CD4-positive, alpha-beta T cell (primary cell): ENCODE results near the gene HCFC1R1. TPM values are rescaled to one million over a fixed set of nuclear protein-coding genes. Genes with fewer than 3 reads are reported as not detected.

Experiments
- ATAC-seq: fragments of 200-7000 bp; cut with Tn5 transposase; one replicate; pipeline ENCODE4 v1.10.0; 2022; ENCODE audit warnings: mild to moderate bottlenecking; ENCODE audit not compliant: poor library complexity
- CTCF ChIA-PET: fragments of 350-600 bp; sonication (Branson Sonifier 250); formaldehyde crosslinking; loops from one replicate; lab custom pipeline; 2021; ENCODE audit warnings: antibody characterized with exemption, inconsistent platforms; lab: Charles Lee
- POLR2A ChIA-PET: fragments of 350-600 bp; sonication (Branson Sonifier 250); formaldehyde crosslinking; loops from one replicate; lab custom pipeline; 2021; ENCODE audit warnings: antibody characterized with exemption, inconsistent platforms; lab: Charles Lee
- DNase-seq, 14 experiments: peaks; one replicate each; pipeline ENCODE4 v3.0.0-alpha.2; 2013 to 2020; ENCODE audit warnings: mixed read lengths in 2 of 14
- H3K27ac ChIP-seq, 2 donors: one replicate each; pipeline versions ENCODE4 v1.5.1 to v1.7.0; 2013; ENCODE audit warnings: low read length in 2 of 2, low read depth in 1 of 2, mild to moderate bottlenecking in 1 of 2
- H3K27me3 ChIP-seq, 2 experiments: 1 replicate in 1 of 2; 2 replicates in 1 of 2; pipeline versions ENCODE4 v1.6.1 to v1.7.0; 2013; ENCODE audit warnings: low read length in 2 of 2, control low read depth in 1 of 2, mild to moderate bottlenecking in 1 of 2, moderate library complexity in 1 of 2; ENCODE audit not compliant: insufficient read depth in 2 of 2, control insufficient read depth in 1 of 2
- H3K36me3 ChIP-seq: one replicate; pipeline ENCODE4 v1.6.1; 2013; ENCODE audit warnings: low read length, control low read depth; ENCODE audit not compliant: insufficient read depth
- H3K4me1 ChIP-seq: one replicate; pipeline ENCODE4 v1.6.1; 2013; ENCODE audit warnings: low read length, control low read depth; ENCODE audit not compliant: insufficient read depth
- H3K4me3 ChIP-seq: one replicate; pipeline ENCODE4 v1.5.1; 2013; ENCODE audit warnings: mild to moderate bottlenecking, low read length, moderate library complexity
- H3K9me3 ChIP-seq, 2 experiments: 1 replicate in 1 of 2; 2 replicates in 1 of 2; pipeline versions ENCODE4 v1.6.1 to v1.7.0; 2013; ENCODE audit warnings: low read length in 2 of 2, mild to moderate bottlenecking in 2 of 2, control low read depth in 1 of 2, moderate library complexity in 1 of 2; ENCODE audit not compliant: control insufficient read depth in 1 of 2, insufficient read depth in 1 of 2
- H3K27ac Mint-ChIP-seq: one replicate; pipeline ENCODE4 v1.8.0; 2020; ENCODE audit warnings: mixed read lengths
- H3K27me3 Mint-ChIP-seq: one replicate; pipeline ENCODE4 v1.8.0; 2021; ENCODE audit warnings: mixed read lengths
- H3K36me3 Mint-ChIP-seq: one replicate; pipeline ENCODE4 v1.8.0; 2021; ENCODE audit warnings: low read depth, mixed read lengths
- H3K4me1 Mint-ChIP-seq: one replicate; pipeline ENCODE4 v1.8.0; 2021; ENCODE audit warnings: low read depth, mixed read lengths
- H3K4me3 Mint-ChIP-seq: one replicate; pipeline ENCODE4 v1.8.0; 2020; ENCODE audit warnings: mild to moderate bottlenecking, mixed read lengths
- H3K9me3 Mint-ChIP-seq: one replicate; pipeline ENCODE4 v1.8.0; 2020; ENCODE audit warnings: mixed read lengths
- CTCF ChIP-seq: fragments of 200-600 bp; IDR thresholded peaks from one replicate; pipeline ENCODE4 v1.8.0; 2022; ENCODE audit warnings: antibody characterized with exemption, mild to moderate bottlenecking
- intact Hi-C, 2 experiments: fragments of 100-400 bp; cut with DNase I in 1 of 2; cut with micrococcal nuclease in 1 of 2; formaldehyde crosslinking; loops; one replicate each; pipeline versions ENCODE4 v1.15.1 to v1.9.0; 2023 to 2025; cut with DNase I, micrococcal nuclease
- total RNA-seq, 174 experiments: library from RNA in 2 of 174; stranded (reverse) in 2 of 174; gene quantifications; one replicate each; pipeline ENCODE4 v1.2.3 and lab custom pipeline; 2021 to 2026

The HCFC1R1 gene
- total RNA-seq, 2 experiments from 2014 or later, result 8.9 to 11.0 TPM

DNA sequence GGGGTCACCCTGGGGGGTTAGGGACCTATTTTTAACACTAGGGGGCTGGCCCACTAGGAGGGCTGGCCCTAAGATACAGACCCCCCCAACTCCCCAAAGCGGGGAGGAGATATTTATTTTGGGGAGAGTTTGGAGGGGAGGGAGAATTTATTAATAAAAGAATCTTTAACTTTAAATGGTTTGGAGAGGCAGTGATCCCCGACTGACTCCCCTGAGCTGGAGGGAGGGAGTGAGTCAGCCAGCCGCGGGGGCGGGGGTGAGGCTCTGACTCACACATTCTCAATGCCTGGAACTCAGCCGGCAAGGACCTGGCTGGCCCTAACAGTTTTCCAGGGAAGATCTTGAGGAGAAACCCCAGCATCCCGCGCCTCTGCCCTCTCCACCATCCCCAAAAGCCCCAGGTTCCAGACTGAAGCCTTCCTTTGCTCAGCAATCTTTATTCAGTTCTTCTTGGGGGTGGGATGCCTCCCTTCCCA is 1.5 kb downstream of the HCFC1R1 start:
- ATAC-seq (peak; percentile 18), DNase-seq (peak in 13 of 14 experiments; percentile 64 to 90 (median 81))
- no peak for TF ChIP-seq CTCF
- ChIA-PET POLR2A (interaction anchor here (0.7 to 3.3 kb wide), 9 partner anchors 8 to 379 kb away, joined by 3 to 24 read pairs (median 5); partner anchors contain the start of genes ZNF174 and ZSCAN32), CTCF (interaction anchor here (1.4 to 5.4 kb wide), 7 partner anchors 9 to 107 kb away, joined by 3 to 38 read pairs (median 6); no protein-coding TSS in a partner anchor)
- H3K9me3 ChIP-seq, result no peaks in the 10 kb centered on the region
- H3K27ac ChIP-seq, result peak overlapping the region; percentile 35 to 80
- H3K4me1 Mint-ChIP-seq, result peaks cover 49% of the 10 kb centered on the region
- peak overlapping the region; percentile 66 for H3K4me3 Mint-ChIP-seq
- peaks cover 2 to 3% of the 10 kb centered on the region in 2 experiments for H3K27me3 ChIP-seq
- peaks cover 19% of the 10 kb centered on the region for H3K36me3 Mint-ChIP-seq
- intact Hi-C loops, result loop anchor here in 1 of 2 experiments (10.0 kb wide), 1 partner anchor 433 kb away; no protein-coding TSS in a partner anchor
- H3K27ac Mint-ChIP-seq, result peak overlapping the region; percentile 78
- peaks cover 77% of the 10 kb centered on the region for H3K4me1 ChIP-seq
- no peaks in the 10 kb centered on the region for H3K27me3 Mint-ChIP-seq
- no peaks in the 10 kb centered on the region for H3K9me3 Mint-ChIP-seq
- peaks cover 17% of the 10 kb centered on the region for H3K36me3 ChIP-seq
- no peak overlapping the region for H3K4me3 ChIP-seq

- Mint-ChIP-seq H3K4me3 (peak overlapping the region; percentile 66), H3K9me3 (no peaks in the 10 kb centered on the region), H3K27me3 (no peaks in the 10 kb centered on the region), H3K27ac (peak overlapping the region; percentile 78), H3K36me3 (peaks cover 13% of the 10 kb centered on the region), H3K4me1 (peaks cover 49% of the 10 kb centered on the region)
- ATAC-seq (peak; percentile 21), DNase-seq (peak; percentile 28 to 90 (median 74))
- no peaks in the 10 kb centered on the region for H3K9me3 ChIP-seq
- TF ChIP-seq CTCF, result peak; percentile 28
- H3K27ac ChIP-seq, result peak overlapping the region; percentile 35 to 80
- intact Hi-C loops, result loop anchor here (2.0 to 10.0 kb wide), 3 partner anchors 17 to 433 kb away; no protein-coding TSS in a partner anchor
- ChIA-PET CTCF (interaction anchor here (1.4 to 5.4 kb wide), 7 partner anchors 10 to 108 kb away, joined by 3 to 38 read pairs (median 6); no protein-coding TSS in a partner anchor), POLR2A (interaction anchor here (1.0 to 3.3 kb wide), 6 partner anchors 8 to 261 kb away, joined by 3 to 24 read pairs (median 8); partner anchors contain the start of gene ZNF263)
- H3K4me1 ChIP-seq, result peaks cover 77% of the 10 kb centered on the region
- peak overlapping the region; percentile 63 for H3K4me3 ChIP-seq
- peaks cover 3 to 4% of the 10 kb centered on the region in 2 experiments for H3K27me3 ChIP-seq
- peaks cover 11% of the 10 kb centered on the region for H3K36me3 ChIP-seq
These were observed 2.1 kb downstream of the HCFC1R1 start for GRCh38 chr16:3021449-3022207.
